Adrenal gland (tissue), 5 donors: ENCODE measurements around the gene DUSP10.

ENCODE experiments used
- POLR2A ChIP-seq, 2 donors: fragments of 450-650 bp; IDR thresholded peaks; one replicate each; pipeline ENCODE4 v1.6.1; 2017; ENCODE audit warnings: antibody characterized with exemption in 2 of 2, mild to moderate bottlenecking in 2 of 2, moderate library complexity in 1 of 2
- TF ChIP-seq, protein P1 (sequence below), 6 experiments: fragments of 450-650 bp in 4 of 6; fragments of 200-600 bp in 2 of 6; sonication (generic) in 1 of 6; IDR thresholded peaks; 1 replicate in 5 of 6; 2 replicates in 1 of 6; pipeline versions ENCODE4 v1.5.1 to v1.8.0; 2016 to 2021; ENCODE audit warnings: antibody characterized with exemption in 6 of 6, mild to moderate bottlenecking in 2 of 6, moderate library complexity in 1 of 6
- donor health status: DM: no; HTN: no; CAD: no.

DNA sequence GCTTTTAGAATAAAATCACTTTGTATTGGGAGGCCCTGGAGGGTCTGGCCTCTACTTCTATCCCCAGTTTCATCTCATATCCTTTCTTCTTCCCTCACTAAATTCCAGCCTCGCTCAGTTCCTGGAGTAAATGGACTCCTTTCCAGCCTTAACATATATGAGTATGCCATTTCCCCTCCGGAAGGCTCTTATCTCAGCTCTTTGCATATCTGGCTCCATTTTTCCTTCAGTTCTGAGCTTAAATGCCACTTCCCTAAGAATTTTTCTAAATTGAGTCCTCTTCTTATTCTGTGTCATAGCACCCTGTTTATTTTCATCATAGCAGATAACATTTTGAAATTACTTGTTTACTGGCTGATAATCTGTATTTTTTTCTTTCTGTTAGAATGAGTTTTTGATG is 20.2 kb upstream of the DUSP10 start:
- TF ChIP-seq, protein P1, sequence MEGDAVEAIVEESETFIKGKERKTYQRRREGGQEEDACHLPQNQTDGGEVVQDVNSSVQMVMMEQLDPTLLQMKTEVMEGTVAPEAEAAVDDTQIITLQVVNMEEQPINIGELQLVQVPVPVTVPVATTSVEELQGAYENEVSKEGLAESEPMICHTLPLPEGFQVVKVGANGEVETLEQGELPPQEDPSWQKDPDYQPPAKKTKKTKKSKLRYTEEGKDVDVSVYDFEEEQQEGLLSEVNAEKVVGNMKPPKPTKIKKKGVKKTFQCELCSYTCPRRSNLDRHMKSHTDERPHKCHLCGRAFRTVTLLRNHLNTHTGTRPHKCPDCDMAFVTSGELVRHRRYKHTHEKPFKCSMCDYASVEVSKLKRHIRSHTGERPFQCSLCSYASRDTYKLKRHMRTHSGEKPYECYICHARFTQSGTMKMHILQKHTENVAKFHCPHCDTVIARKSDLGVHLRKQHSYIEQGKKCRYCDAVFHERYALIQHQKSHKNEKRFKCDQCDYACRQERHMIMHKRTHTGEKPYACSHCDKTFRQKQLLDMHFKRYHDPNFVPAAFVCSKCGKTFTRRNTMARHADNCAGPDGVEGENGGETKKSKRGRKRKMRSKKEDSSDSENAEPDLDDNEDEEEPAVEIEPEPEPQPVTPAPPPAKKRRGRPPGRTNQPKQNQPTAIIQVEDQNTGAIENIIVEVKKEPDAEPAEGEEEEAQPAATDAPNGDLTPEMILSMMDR (IDR thresholded peaks at IDR 0.05), result no peak
- no peak for TF ChIP-seq POLR2A (IDR thresholded peaks at IDR 0.05)
